HG02798 (cell line): ENCODE results near the gene FH.

Experiments
- ATAC-seq: cut with Tn5 transposase; IDR thresholded peaks from one replicate; pipeline ENCODE4 v1.9.1; 2021; ENCODE audit warnings: mild to moderate bottlenecking; ENCODE audit not compliant: unreplicated experiment, poor library complexity

Gene FH

DNA sequence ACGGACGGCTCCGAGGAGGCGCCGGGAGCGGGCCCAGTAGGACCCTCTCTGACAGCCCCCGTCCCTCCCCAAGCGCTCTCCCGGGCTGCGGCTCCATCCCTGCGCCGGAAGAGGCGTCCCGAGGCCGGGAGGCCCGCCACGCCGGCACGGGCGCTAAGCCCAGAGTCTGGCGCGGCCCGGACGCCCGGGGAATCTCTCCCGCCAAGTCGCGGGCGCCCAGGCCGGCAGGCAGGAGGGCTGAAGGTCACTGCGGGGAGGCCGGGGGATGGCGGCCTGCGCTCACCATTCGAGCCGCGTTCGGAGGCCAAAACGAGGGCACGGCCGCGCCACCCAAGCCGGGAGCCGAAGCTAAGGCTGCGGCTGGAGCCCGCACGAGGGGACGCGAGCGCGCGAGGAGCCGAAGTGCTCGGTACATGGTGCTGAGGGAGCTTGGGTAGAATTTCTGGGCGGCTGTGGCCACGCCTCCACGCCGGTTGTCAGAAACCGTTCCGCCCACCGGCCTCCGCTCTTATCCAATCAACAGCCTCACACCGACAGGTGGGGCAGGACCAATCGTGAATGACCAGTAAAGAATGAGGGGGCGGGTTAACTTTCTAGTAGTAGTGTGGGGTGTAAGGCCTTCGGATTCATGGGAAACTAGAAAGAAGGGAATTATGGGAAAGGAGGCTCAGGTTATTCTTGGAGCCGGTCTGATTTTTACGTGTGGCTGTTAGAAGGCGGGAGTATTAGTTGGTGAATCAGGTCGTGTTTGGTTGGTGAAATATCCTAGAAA, at the start of gene FH:
Gene FH, minus strand, starts transcription at position 448 of the 772 bp plus-strand sequence. Its CDS starts 33 bp downstream, at position 415.
- peak; percentile 97 for ATAC-seq

DNA sequence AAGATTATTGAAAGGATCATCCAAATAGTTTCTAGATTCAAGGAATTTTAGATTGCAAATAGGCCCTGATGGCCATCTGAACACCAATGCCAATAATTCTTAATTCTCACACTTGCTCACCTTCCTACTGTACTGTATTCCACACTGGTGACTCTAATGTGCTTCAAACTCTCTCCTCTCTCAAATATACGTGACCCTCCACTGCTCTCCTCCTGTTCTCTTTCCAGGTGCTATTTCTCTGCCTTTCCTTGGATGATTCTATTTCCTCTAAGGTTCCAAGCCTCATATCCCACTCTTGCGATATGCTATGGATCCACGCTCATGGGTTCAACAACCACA, 41.3 kb upstream of the FH start:
- no peak for ATAC-seq

DNA sequence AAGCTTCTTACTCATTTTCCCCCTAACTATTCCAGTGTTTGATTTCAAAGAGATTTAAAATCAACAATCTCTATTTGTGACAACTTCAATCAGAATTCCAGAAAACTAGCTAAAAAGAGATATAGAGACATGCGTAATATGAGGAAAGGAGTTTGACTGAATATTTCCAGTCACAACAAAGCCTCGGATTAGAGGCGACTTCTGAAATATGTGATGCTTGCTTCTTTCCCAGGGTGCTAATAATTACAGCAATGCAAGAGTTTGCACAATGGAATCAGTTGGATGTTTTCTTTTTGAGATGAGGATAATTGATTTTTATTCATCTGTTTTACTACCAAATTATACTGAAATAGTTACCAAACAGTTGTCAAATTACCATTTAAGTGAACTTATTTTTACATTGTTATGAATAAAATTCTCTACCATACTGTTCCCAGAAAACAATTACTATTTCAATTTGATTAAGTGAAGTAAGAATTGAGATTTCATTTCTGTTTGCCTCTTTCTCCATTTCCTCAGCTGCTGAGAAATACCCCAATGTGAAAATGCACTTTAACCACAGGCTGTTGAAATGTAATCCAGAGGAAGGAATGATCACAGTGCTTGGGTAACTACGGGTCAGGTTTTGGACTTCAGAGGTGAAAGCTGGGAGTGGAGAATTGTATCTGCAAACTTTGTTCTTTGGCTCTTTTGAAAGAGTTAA, 40.7 kb upstream of the FH start:
- ATAC-seq, result no peak

DNA sequence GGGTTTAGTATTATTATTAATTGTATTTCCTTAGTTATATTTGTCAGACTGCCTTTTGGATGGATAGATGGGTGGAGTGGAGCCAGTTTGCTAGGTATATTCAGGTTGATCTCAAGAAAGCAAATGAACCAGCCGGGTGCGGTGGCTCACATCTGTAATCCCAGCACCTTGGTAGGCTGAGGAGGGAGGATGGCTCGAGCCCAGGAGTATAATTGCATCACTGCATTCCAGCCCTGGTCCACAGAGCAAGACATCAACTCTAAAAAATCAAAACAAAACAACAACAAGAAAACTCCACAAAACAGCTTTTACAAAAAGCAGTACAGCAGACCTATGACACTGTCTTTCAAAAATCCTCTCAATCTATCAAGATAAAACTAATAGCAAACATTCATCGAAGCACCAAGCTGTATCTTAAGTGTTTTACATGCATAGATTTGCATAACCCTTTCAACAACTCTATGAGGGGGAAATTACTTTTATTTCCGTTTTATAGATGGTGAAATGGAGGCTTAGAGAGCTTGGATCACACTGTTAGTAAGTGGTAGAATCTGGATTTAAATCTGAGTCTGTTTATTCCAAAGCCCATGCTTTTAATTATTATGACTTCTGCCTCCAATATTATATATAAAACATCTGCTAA, 38.1 kb upstream of the FH start:
- ATAC-seq, result no peak

DNA sequence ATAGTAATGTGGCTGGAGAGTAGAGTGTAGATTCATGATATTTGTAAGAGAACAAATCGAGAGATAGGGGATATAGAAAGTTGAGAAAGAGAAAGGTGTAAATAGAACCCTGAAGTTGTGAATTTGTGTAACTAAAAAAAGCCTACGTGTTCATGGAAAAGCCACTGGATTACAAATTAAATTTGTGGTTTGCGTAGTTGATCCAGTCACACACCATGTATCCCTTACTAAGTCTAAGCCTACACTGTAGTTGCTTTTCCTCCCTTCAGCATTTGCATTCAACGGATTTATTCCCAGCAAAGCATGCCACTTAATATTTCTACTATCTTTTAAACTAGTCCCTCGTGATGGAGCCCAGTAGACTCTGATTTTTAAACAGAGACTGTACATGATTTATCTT, 37.5 kb upstream of the FH start:
- no peak for ATAC-seq

DNA sequence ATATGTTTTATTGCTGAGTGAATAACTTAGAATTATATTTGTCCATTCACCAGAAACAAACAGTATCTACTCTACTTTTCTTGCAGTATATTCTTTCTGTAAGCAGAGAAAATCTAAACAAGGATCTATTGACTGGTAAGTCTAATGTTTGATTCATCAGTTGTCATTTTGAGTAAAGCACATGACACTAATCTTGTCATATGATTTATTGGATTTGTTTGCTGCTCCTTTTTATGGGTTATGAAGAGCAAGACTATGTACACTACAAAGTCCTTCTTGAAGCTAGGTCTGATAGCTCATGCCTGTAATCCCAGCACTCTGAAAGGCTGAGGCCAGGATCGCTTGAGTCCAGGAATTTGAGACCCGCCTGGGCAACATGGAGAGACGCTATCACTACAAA, 36.0 kb upstream of the FH start:
- ATAC-seq, result no peak

DNA sequence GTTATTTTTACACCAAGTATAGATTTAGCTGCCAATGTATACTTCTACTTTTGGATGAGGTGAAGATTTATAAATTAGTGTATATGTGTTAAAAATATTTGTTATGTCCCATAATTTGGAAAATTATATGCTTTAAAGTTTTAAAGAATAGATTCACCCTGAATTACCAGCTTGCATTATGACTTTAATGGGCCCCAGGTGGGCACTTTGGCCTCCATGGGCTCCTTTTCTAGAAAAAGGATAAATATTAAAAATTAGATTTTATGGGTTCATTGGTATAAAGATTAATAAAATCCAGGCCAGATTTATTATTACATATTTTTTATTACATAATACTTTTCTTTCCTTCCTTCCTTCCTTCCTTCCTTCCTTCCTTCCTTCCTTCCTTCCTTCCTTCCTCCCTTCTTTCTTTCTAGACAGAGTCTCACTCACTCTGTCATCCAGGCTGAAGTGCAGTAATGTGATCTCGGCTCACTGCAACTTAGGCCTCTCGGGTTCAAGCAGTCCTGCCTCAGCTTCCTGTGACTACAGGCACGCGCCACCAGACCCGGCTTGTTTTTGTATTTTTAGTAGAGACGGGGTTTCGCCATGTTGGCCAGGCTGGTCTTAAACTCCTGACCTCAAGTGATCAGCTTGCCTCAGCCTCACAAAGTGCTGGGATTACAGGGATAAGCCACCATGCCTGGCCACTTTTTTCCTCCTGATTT, 34.5 kb upstream of the FH start:
- ATAC-seq, result no peak

DNA sequence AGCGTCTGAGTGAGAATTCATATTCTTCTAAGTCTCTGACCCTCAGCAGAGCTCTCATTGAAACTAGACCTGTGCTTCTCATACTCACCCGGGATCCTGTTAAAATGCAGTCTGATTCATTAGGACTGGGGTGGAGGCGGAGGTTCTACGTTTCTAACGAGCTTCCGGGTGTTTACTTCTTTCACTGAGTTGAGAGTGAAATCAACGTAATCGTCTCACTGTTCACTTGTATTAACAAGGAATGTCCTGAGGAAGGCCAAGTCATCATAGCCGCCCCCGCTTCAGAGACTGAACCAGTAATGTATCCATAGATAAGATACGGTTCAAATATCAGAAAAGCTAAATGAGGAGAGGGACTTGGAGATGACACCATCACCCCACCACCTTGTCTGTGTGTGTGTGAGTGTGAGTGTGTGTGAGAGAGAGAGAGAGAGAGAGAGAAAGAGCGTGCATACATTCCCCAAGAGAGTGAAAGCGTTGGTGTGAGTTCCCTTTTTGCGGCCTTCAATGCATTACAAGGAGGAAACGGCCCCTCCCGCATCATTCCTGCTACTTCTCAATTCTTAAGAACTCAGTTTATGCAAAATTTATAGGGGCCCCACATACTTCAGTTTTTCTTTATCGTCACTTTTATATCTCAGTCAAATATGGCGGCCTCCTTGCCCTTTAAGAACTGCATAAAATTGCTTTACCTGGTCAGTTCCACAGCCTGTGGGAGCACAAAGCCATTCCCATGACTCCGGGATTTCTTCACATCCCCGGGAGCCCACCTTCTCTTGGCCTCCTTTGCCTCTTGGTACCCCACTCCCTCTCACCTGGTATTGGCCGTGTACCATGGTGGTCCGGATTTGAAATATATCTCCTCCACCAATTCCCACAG, 32.4 kb upstream of the FH start:
- peak; percentile 78 for ATAC-seq

DNA sequence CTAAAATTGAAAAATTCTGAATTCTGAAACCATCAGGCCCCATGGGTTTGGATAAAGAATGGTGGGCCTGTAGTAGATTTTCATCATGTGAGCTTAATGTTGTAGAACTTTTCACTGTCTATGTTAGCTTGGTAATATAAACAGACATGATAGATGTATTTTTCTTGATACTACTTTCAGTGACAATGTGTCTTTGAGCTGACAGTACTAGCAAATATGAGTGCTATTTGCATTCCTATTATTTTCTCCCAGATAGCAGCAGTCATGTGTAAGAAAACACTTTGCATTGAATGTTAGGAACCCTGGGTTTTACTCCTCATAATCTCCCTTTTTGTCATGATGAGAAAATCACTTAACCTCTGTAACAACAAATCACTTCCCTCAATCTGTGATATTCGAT, 30.8 kb upstream of the FH start:
- ATAC-seq, result no peak

DNA sequence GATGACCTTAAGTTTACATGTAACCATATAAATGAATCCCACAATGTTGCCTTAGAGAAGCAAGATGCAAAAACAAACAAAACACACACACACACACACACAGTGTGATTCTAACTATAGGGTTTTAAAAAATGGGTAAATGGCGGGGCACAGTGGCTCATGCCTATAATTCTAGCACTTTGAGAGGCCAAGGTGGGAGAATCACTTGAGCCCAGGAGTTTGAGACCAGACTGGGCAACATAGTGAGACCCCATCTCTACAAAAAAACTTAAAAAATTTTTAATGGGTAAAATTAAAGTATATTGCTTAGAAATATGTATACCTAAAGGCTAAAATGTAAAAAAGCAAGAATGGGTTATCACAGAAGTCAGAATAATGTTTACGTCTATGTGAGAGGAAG, 28.5 kb upstream of the FH start:
- no peak for ATAC-seq

DNA sequence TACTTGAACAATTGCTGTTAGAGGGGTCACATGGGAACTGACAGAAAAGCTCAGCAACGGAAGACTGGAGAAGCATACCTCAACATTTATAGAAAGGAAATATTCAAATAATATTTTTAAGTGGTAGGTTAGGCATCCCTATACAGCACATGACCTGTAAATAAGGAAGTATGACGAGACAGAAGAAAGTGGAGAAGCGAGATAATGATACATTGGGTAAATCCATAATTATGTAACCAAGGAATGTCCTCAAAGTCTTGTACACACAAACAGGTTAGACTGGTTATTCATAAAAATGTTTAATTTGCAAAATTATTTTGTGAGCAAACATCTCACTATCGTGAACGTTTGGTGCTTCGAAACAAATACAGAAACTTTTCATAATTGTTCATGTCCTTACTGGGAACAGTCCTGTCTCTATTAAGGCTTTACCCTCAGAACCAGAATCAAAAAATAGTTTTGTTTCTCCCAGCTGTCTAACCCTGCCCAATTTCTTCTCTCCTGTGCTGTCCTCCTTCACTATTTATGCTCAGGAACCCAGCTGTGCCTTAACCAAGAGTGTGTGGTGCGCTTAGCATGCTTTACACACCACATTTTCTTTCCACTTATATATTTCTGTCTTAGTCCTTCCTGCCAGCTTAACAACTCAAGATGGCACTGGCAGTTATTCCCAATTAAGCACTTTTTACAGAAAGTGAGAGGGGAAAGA, 22.8 kb upstream of the FH start:
- ATAC-seq, result no peak

DNA sequence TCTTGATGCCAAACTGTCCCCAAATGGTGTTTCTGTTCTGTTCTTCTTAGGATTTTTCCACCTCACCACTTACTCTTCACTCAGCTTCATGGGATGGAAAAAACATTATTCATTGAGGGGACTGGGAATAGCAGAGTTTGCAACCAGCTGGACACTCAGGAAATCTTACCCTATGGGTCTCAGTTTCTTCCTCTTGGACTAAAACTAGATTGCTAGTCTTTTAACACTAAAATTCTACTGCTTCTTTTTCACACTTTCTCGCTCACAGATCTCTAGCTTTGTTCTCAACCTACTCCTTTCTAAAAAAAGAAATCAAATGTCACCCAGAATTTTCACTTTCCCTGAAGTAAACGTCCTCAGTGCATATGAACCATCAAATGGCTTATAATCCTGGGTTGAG, 17.4 kb upstream of the FH start:
- ATAC-seq, result no peak

DNA sequence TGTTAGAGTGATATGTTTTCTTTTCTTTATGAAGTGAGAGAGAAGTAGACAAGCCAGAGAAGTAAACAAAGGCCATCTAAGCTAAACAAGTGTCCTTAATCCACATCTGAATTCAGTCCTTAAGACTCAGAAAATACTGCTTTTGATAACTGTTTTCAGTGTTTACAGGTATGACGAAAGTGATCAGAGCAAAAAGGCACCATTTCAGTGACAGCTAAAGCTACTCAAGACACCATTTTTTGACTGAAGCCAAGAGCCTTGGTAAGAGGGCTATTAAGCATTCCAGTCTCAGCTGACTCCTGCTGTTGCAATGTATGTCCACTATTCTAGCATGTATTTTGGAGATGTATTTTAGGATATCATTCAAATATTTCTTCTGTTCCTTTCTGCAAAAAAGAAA, 16.7 kb upstream of the FH start:
- no peak for ATAC-seq

DNA sequence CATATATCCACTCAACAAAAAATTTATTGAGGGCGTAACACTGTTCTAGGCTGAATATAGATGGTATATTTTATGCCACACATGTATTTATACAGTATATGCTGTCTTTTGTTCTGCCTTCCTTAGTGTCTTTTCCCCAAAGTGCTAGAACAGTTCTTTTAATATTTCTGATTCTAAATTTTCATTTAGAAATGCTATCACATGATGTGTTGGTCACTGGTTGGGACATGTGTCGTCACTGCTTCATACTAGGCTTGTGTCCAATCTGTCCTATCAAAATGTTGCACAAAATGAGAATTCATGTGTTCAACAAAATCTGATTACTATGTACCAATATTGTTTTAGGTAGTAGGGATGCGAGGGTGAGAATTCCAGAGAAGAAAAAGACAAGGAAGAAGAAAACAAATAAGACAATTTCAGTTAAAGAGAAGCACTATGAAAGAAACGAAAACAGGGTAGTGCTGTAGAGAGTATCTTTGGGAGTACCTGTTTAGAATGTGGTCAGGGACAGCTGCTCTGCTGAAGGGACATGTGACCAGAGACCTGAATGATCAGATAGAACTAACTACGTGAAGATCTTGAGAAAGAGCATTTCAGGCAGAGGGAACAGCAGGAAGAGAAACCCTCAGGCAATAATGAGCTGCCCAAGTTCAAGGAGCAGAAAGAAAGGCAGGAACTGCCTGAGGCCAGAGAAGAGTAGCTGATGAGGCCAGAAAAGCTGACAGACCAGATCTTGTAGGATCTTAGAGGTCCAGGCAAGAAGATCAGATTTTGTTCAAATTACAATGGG, 14.0 kb upstream of the FH start:
- peak; percentile 55 for ATAC-seq

DNA sequence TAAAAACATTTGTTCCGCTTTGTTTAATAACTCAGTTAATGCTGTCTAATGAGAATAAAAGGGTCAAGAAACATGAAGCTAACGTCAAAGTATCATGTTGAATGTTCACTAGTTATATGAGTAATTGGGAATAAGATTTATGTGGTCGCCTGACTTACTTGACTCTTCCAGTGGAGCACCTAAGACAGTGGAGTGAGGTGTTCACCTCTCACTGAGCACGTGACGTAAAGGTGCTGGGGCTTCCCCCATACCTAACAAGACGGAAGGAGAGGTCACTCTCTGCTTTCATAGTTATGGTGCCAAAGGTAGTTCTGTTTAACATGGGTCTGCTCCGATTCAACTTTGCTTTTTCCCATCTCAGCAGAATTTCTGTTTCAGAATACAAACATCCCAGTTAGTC, 13.3 kb upstream of the FH start:
- ATAC-seq, result peak; percentile 61

DNA sequence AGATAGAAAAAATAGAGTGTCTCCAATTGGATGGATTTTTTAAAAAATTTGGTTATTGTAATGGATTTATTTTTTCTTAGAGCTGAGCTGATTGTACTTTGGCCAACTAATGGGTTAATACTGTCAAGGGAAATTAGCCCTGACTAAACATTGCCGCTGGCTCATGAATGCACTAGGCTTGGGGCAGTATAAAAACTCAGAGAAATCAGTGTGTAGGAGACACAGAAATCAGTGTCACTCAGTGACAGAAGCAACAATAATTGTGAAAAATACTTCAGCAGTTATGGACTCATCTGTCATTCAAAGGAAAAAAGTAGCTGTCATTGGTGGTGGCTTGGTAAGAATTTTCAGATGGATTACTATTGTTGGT, 12.6 kb upstream of the FH start, which contains the start of gene KMO:
Gene KMO, plus strand, starts transcription at position 217 of the 370 bp plus-strand sequence. Its CDS starts 67 bp downstream, at position 284.
- peak; percentile 37 for ATAC-seq

DNA sequence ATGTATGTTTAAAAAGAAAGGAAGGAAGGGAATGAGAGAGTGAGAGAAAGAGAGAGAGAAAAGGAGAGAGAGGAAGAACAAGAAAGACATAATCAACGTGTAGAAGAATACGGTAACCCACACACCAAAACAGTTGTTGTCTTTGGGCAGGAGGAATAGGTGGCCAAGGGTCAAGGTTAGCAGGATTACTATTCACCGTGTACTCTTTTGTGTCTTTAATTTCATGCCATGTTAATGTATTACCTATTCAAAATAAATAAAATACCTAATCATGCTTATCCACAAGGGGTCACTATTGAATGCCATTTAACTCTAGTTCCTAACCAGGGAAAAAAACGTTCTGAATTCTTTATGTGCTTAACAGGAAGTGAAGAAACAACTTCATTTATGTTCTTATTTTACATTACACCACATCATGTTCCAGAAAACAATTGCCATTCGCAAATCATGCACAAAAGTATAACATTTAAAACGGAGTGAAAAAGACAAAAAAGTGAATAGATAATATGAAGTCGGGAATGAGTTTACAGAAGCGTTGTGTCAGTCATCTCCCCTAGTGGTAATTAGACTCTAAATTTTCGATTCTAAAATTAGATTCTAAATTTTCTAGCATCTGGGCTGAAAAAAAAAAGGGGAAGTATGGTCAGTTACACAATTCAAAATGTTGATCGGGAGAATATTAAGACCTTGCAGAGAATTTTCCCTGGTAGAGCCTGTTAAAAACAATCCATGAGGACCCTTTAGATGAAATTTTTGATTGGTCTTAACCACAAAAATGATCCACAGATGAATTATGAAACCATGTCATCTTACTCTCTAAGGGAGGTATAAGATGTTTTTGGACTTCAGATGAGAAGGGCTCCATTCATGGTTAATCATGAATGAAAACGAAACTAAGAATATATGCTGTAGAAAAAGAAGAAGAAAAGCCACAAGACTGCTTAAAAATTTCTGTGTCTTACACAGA, 11.9 kb upstream of the FH start:
- peak; percentile 68 for ATAC-seq
